MCF 10A (cell line): ENCODE measurements around the gene ZFP62. TPM values are rescaled to one million over a fixed set of nuclear protein-coding genes. Genes with fewer than 3 reads are reported as not detected.

ENCODE experiments used
- BruUV-seq: library from RNA; stranded (reverse); fragments of 400-500 nt; replicated peaks from 2 replicates; lab custom pipeline; 2021; lab: Mats Ljungman, UMichigan
- CTCF ChIA-PET: fragments of 300-600 bp; sonication (Branson Sonifier 250); formaldehyde crosslinking; extraction: SDS; loops from one replicate; lab custom pipeline; 2021; ENCODE audit warnings: antibody characterized with exemption, inconsistent platforms; lab: Yijun Ruan, JAX
- POLR2A ChIA-PET: fragments of 300-600, 350-650 bp; sonication (Branson Sonifier 250); formaldehyde crosslinking; extraction: SDS; loops from one replicate; lab custom pipeline; 2020; ENCODE audit warnings: antibody characterized with exemption, inconsistent platforms; lab: Yijun Ruan, JAX
- DNase-seq: peaks from one replicate; pipeline ENCODE4 v3.0.0-alpha.2; 2018; ENCODE audit not compliant: unreplicated experiment
- H3K27ac Mint-ChIP-seq: one replicate; pipeline ENCODE4 v1.8.0; 2022; ENCODE audit warnings: mild to moderate bottlenecking, low read depth, mixed read lengths; ENCODE audit not compliant: unreplicated experiment
- H3K27me3 Mint-ChIP-seq: one replicate; pipeline ENCODE4 v1.8.0; 2022; ENCODE audit warnings: mixed read lengths; ENCODE audit not compliant: insufficient read depth, unreplicated experiment
- H3K36me3 Mint-ChIP-seq: one replicate; pipeline ENCODE4 v1.8.0; 2022; ENCODE audit warnings: mild to moderate bottlenecking, moderate library complexity, mixed read lengths; ENCODE audit not compliant: insufficient read depth, unreplicated experiment
- H3K4me1 Mint-ChIP-seq: one replicate; pipeline ENCODE4 v1.8.0; 2022; ENCODE audit warnings: mixed read lengths; ENCODE audit not compliant: insufficient read depth, unreplicated experiment
- H3K4me3 Mint-ChIP-seq: one replicate; pipeline ENCODE4 v1.8.0; 2022; ENCODE audit warnings: mild to moderate bottlenecking, moderate library complexity, mixed read lengths; ENCODE audit not compliant: unreplicated experiment
- H3K9me3 Mint-ChIP-seq: one replicate; pipeline ENCODE4 v1.8.0; 2022; ENCODE audit warnings: mixed read lengths; ENCODE audit not compliant: unreplicated experiment
- CTCF ChIP-seq: fragments of 200-600 bp; IDR thresholded peaks from one replicate; pipeline ENCODE4 v1.8.0; 2022; ENCODE audit warnings: antibody characterized with exemption, mild to moderate bottlenecking; ENCODE audit not compliant: unreplicated experiment
- intact Hi-C: fragments of 100-400 bp; cut with micrococcal nuclease; formaldehyde crosslinking; loops from 2 replicates; pipeline ENCODE4 v1.14.1; 2022
- total RNA-seq: library from RNA; stranded (reverse); gene quantifications from 2 replicates; pipeline ENCODE4 v1.2.3, GENCODE V29; 2022

ZFP62 gene
- total RNA-seq, 1 experiment from 2014 or later: 31.2 TPM

- Mint-ChIP-seq H3K9me3 (no peaks in the 10 kb centered on the region), H3K4me1 (peaks cover 25% of the 10 kb centered on the region), H3K27ac (no peak overlapping the region), H3K4me3 (no peak overlapping the region), H3K36me3 (no peaks in the 10 kb centered on the region), H3K27me3 (no peaks in the 10 kb centered on the region)
- intact Hi-C loops: loop anchor here (10.0 kb wide), 1 partner anchor 318 kb away; no protein-coding TSS in a partner anchor
- POLR2A ChIA-PET: interaction anchor here (0.7 to 3.2 kb wide), 6 partner anchors 57 to 268 kb away, joined by 3 to 12 read pairs (median 3); partner anchors contain the start of gene MGAT1
- BruUV-seq: no TSS peak
- CTCF ChIA-PET: interaction anchor here (0.6 to 5.0 kb wide), 10 partner anchors 32 to 664 kb away, joined by 3 to 39 read pairs (median 3); partner anchors contain the start of gene BTNL8
- TF ChIP-seq CTCF: no peak
- no peak for DNase-seq
These were observed 5.9 kb upstream of the ZFP62 start for GRCh38 chr5:180866985-180867384.

- no peak overlapping the region for H3K27ac Mint-ChIP-seq
- intact Hi-C loops: loop anchor here (10.0 kb wide), 1 partner anchor 319 kb away; no protein-coding TSS in a partner anchor
- no peak overlapping the region for H3K4me3 Mint-ChIP-seq
These were observed 5.1 kb upstream of the ZFP62 start for GRCh38 chr5:180865981-180866695.

GRCh38 chr5:180862645-180863044 lies 1.6 kb upstream of the ZFP62 start:
- POLR2A ChIA-PET: interaction anchor here (0.6 to 5.0 kb wide), 10 partner anchors 36 to 384 kb away, joined by 3 to 67 read pairs (median 6); partner anchors contain the start of gene TRIM41
- Mint-ChIP-seq H3K9me3 (no peaks in the 10 kb centered on the region), H3K4me3 (no peak overlapping the region), H3K27me3 (no peaks in the 10 kb centered on the region), H3K27ac (no peak overlapping the region), H3K36me3 (peaks cover 14% of the 10 kb centered on the region), H3K4me1 (peaks cover 21% of the 10 kb centered on the region)
- no peak for TF ChIP-seq CTCF
- CTCF ChIA-PET: interaction anchor here (0.7 to 2.2 kb wide), 7 partner anchors 37 to 327 kb away, joined by 3 to 11 read pairs (median 3); no protein-coding TSS in a partner anchor
- intact Hi-C loops: loop anchor here (10.0 kb wide), 1 partner anchor 322 kb away; no protein-coding TSS in a partner anchor
- no peak for DNase-seq
- no TSS peak for BruUV-seq

More at GRCh38 chr5:180865981-180866695, 5.1 kb upstream of the ZFP62 start:
- DNase-seq: no peak
- Mint-ChIP-seq H3K9me3 (no peaks in the 10 kb centered on the region), H3K36me3 (no peaks in the 10 kb centered on the region), H3K4me1 (peaks cover 25% of the 10 kb centered on the region), H3K27me3 (no peaks in the 10 kb centered on the region)
- ChIA-PET POLR2A (interaction anchor here (0.6 to 1.3 kb wide), 7 partner anchors 64 to 357 kb away, joined by 3 read pairs; partner anchors contain the start of gene MGAT1), CTCF (interaction anchor here (0.6 to 5.0 kb wide), 16 partner anchors 9 to 664 kb away, joined by 3 to 39 read pairs (median 3); partner anchors contain the start of gene BTNL8)
- no peak for TF ChIP-seq CTCF
- no TSS peak for BruUV-seq
